WTC11 (cell line): ENCODE data around the gene GIGYF1. TPM values are rescaled to one million over a fixed set of nuclear protein-coding genes. Genes with fewer than 3 reads are reported as not detected.
A peak's percentile ranks its signal among the peaks of the same experiment; 100 is the strongest.

Experiments used
- ATAC-seq: fragments of 200-7000 bp; cut with Tn5 transposase; 2 replicates; pipeline ENCODE4 v1.10.0; 2021; ENCODE audit warnings: mild to moderate bottlenecking, moderate library complexity
- CTCF ChIA-PET: fragments of 300-600 bp; sonication (Branson Sonifier 250); formaldehyde crosslinking; loops from one replicate; lab custom pipeline; 2021; ENCODE audit warnings: antibody characterized with exemption; lab: Charles Lee
- POLR2A ChIA-PET: fragments of 350-600 bp; sonication (Branson Sonifier 250); formaldehyde crosslinking; loops from one replicate; lab custom pipeline; 2021; ENCODE audit warnings: antibody characterized with exemption; lab: Charles Lee
- DNase-seq: peaks from one replicate; pipeline ENCODE4 v3.0.0; 2021; ENCODE audit warnings: low spot score
- H3K27ac Mint-ChIP-seq: 2 replicates; pipeline ENCODE4 v1.8.0; 2021; ENCODE audit warnings: mixed read lengths
- H3K27me3 Mint-ChIP-seq: 2 replicates; pipeline ENCODE4 v1.8.0; 2021; ENCODE audit warnings: low read depth, mild to moderate bottlenecking, moderate library complexity, mixed read lengths
- H3K36me3 Mint-ChIP-seq: 2 replicates; pipeline ENCODE4 v1.8.0; 2021; ENCODE audit warnings: mixed read lengths
- H3K4me1 Mint-ChIP-seq: 2 replicates; pipeline ENCODE4 v1.8.0; 2022; ENCODE audit warnings: mixed read lengths
- H3K4me3 Mint-ChIP-seq: 2 replicates; pipeline ENCODE4 v1.8.0; 2021; ENCODE audit warnings: mild to moderate bottlenecking, moderate library complexity, mixed read lengths
- H3K9me3 Mint-ChIP-seq: 2 replicates; pipeline ENCODE4 v1.8.0; 2021; ENCODE audit warnings: mixed read lengths
- ELF4 ChIP-seq: sonication (generic); formaldehyde crosslinking; IDR thresholded peaks from 2 replicates; pipeline ENCODE4 v1.8.1; 2022; ENCODE audit warnings: low read depth, mild to moderate bottlenecking, moderate library complexity, missing genetic modification reagents
- EMX1 ChIP-seq: fragments of 250-450 bp; sonication (Bioruptor Pico); IDR thresholded peaks from 2 replicates; pipeline ENCODE4 v1.8.0; 2021; ENCODE audit warnings: mild to moderate bottlenecking
- FOXJ3 ChIP-seq: sonication (generic); formaldehyde crosslinking; IDR thresholded peaks from 2 replicates; pipeline ENCODE4 v1.9.0; 2021; ENCODE audit warnings: missing genetic modification reagents, mild to moderate bottlenecking, borderline replicate concordance
- GABPB1 ChIP-seq: sonication (generic); formaldehyde crosslinking; IDR thresholded peaks from 2 replicates; pipeline ENCODE4 v1.8.1; 2023; ENCODE audit warnings: mild to moderate bottlenecking, missing genetic modification reagents
- IRF1 ChIP-seq: sonication (generic); formaldehyde crosslinking; IDR thresholded peaks from 2 replicates; pipeline ENCODE4 v1.8.0; 2023; ENCODE audit warnings: missing genetic modification reagents
- NR1H2 ChIP-seq: sonication (generic); formaldehyde crosslinking; IDR thresholded peaks from 2 replicates; pipeline ENCODE4 v1.9.0; 2021; ENCODE audit warnings: mild to moderate bottlenecking, moderate library complexity, missing genetic modification reagents
- SOX15 ChIP-seq: fragments of 250-450 bp; sonication (Bioruptor Pico); IDR thresholded peaks from 2 replicates; pipeline ENCODE4 v1.9.0; 2021; ENCODE audit warnings: mild to moderate bottlenecking
- STAT6 ChIP-seq: sonication (generic); formaldehyde crosslinking; conservative IDR thresholded peaks from 2 replicates; pipeline ENCODE4 v1.8.1; 2023; ENCODE audit warnings: mild to moderate bottlenecking, low read depth, missing genetic modification reagents, moderate library complexity
- ZNF281 ChIP-seq: sonication (generic); formaldehyde crosslinking; IDR thresholded peaks from 2 replicates; pipeline ENCODE4 v1.8.0; 2023; ENCODE audit warnings: mild to moderate bottlenecking, missing genetic modification reagents
- ZNF396 ChIP-seq: fragments of 250-450 bp; sonication (Bioruptor Pico); IDR thresholded peaks from 2 replicates; pipeline ENCODE4 v1.8.0; 2021; ENCODE audit warnings: mild to moderate bottlenecking, moderate library complexity, borderline replicate concordance
- total RNA-seq: library from RNA; stranded (reverse); gene quantifications from 3 replicates; pipeline ENCODE4 v1.2.3, GENCODE V29; 2021
- TF ChIP-seq, protein P1 (sequence below): fragments of 200-600 bp; IDR thresholded peaks from 2 replicates; pipeline ENCODE4 v1.8.0; 2022; ENCODE audit warnings: antibody characterized with exemption
- TF ChIP-seq, protein P2 (sequence below): fragments of 250-450 bp; sonication (Bioruptor Pico); IDR thresholded peaks from 2 replicates; pipeline ENCODE4 v1.9.0; 2021; ENCODE audit warnings: mild to moderate bottlenecking

The GIGYF1 gene
- total RNA-seq, 1 experiment from 2014 or later: 130 TPM

GRCh38 chr7:100642534-100642907, 51.5 kb downstream of the GIGYF1 start (continued):
- TF ChIP-seq, protein P1, sequence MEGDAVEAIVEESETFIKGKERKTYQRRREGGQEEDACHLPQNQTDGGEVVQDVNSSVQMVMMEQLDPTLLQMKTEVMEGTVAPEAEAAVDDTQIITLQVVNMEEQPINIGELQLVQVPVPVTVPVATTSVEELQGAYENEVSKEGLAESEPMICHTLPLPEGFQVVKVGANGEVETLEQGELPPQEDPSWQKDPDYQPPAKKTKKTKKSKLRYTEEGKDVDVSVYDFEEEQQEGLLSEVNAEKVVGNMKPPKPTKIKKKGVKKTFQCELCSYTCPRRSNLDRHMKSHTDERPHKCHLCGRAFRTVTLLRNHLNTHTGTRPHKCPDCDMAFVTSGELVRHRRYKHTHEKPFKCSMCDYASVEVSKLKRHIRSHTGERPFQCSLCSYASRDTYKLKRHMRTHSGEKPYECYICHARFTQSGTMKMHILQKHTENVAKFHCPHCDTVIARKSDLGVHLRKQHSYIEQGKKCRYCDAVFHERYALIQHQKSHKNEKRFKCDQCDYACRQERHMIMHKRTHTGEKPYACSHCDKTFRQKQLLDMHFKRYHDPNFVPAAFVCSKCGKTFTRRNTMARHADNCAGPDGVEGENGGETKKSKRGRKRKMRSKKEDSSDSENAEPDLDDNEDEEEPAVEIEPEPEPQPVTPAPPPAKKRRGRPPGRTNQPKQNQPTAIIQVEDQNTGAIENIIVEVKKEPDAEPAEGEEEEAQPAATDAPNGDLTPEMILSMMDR: no peak
- no peak for TF ChIP-seq FOXJ3 (CRISPR knock-in tag)
- no peak for TF ChIP-seq GABPB1
- no peak for TF ChIP-seq ELF4 (CRISPR knock-in tag)

- H3K27ac Mint-ChIP-seq: no peak overlapping the region
- TF ChIP-seq NR1H2 (CRISPR knock-in tag) (no peak), ELF4 (CRISPR knock-in tag) (no peak), ZNF281 (no peak), ZNF396 (CRISPR knock-in tag) (no peak)
- H3K27me3 Mint-ChIP-seq: no peaks in the 10 kb centered on the region; the same call in 1 of the 2 replicates
- no peaks in the 10 kb centered on the region for H3K9me3 Mint-ChIP-seq
- ChIA-PET CTCF (interaction anchor here (0.5 to 2.0 kb wide), 19 partner anchors 9 to 211 kb away, joined by 3 to 42 read pairs (median 4); partner anchors contain the start of genes ACTL6B, FBXO24, GNB2 and MOSPD3), POLR2A (interaction anchor here (0.6 to 0.8 kb wide), 3 partner anchors 35 to 202 kb away, joined by 3 to 4 read pairs (median 3); no protein-coding TSS in a partner anchor)
- ATAC-seq (peak; percentile 5; the same call in 1 of the 2 replicates), DNase-seq (no peak)
- H3K4me1 Mint-ChIP-seq: peaks cover 11% of the 10 kb centered on the region
- no peak overlapping the region for H3K4me3 Mint-ChIP-seq
- H3K36me3 Mint-ChIP-seq: no peaks in the 10 kb centered on the region
Measured at GRCh38 chr7:100641860-100642533, 52.1 kb downstream of the GIGYF1 start.

DNA sequence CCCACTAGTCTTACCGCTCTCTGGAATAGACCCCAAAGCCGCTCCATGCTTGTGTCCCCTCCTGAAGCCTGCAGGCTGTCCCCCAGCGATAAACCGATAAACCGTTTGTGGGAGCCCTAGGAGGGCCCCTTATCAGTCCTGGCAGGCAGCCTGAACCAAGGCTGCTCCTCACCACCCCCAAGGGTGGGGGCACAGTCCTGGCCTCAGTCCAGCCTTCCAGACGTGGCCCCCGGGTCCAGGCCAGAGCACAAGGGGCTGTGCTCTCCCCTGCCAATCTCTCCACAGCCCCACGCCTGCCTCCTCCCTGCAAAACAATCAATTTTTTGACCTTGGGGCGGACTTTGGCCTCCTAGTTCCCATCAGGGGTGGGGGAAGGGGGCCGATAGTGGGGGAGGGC, 52.6 kb downstream of the GIGYF1 start, which contains the start of gene TFR2:
Gene TFR2 (minus strand): TSS at position 90 of the 397 bp plus-strand sequence. CDS start 43 bp downstream, at position 47.
- CTCF ChIA-PET: interaction anchor here (0.6 to 2.0 kb wide), 10 partner anchors 9 to 158 kb away, joined by 3 to 42 read pairs (median 5); partner anchors contain the start of genes EPO, FBXO24, GNB2 and MOSPD3
- POLR2A ChIA-PET: interaction anchor here (0.7 to 0.8 kb wide), 2 partner anchors 35 to 52 kb away, joined by 3 read pairs; no protein-coding TSS in a partner anchor
- Mint-ChIP-seq H3K36me3 (no peaks in the 10 kb centered on the region), H3K4me1 (peaks cover 11% of the 10 kb centered on the region), H3K27me3 (peaks cover 3% of the 10 kb centered on the region; the same call in 1 of the 2 replicates), H3K9me3 (no peaks in the 10 kb centered on the region), H3K4me3 (no peak within 1 kb of the TSS), H3K27ac (no peak within 1 kb of the TSS)
- no peak for ATAC-seq
- DNase-seq: no peak
- no peak for TF ChIP-seq EMX1 (CRISPR knock-in tag)
- 0 out of 2 replicates have a peak, but pooled peaks have one; percentile 18 for TF ChIP-seq GABPB1

GRCh38 chr7:100640517-100641440, 53.3 kb downstream of the GIGYF1 start:
- H3K4me1 Mint-ChIP-seq: peaks cover 11% of the 10 kb centered on the region
- no peak overlapping the region for H3K27ac Mint-ChIP-seq
- H3K9me3 Mint-ChIP-seq: no peaks in the 10 kb centered on the region
- H3K27me3 Mint-ChIP-seq: peaks cover 4% of the 10 kb centered on the region
- POLR2A ChIA-PET: no interaction called here
- CTCF ChIA-PET: interaction anchor here (0.6 to 1.6 kb wide), 3 partner anchors 11 to 84 kb away, joined by 3 to 8 read pairs (median 5); partner anchors contain the start of gene EPO
- H3K36me3 Mint-ChIP-seq: no peaks in the 10 kb centered on the region
- no peak for DNase-seq
- H3K4me3 Mint-ChIP-seq: no peak overlapping the region
- no peak for ATAC-seq
- TF ChIP-seq GABPB1 (no peak), ZNF281 (no peak), STAT6 (CRISPR knock-in tag) (no peak), IRF1 (CRISPR knock-in tag) (no peak), SOX15 (no peak)
- TF ChIP-seq, protein P2, sequence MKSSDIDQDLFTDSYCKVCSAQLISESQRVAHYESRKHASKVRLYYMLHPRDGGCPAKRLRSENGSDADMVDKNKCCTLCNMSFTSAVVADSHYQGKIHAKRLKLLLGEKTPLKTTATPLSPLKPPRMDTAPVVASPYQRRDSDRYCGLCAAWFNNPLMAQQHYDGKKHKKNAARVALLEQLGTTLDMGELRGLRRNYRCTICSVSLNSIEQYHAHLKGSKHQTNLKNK (CRISPR knock-in tag): no peak
